PFSK-1 (cell line): ENCODE measurements around the gene HBA2.

ENCODE experiments used
- POLR2AphosphoS5 ChIP-seq: IDR thresholded peaks from 2 replicates; pipeline ENCODE4 v1.6.1; 2012; ENCODE audit warnings: low read depth, mild to moderate bottlenecking, control low read depth, low read length, moderate library complexity
- SIN3A ChIP-seq: IDR thresholded peaks from 2 replicates; pipeline ENCODE4 v1.6.1; 2012; ENCODE audit warnings: mild to moderate bottlenecking, low read length, moderate library complexity, borderline replicate concordance; ENCODE audit not compliant: insufficient read depth
- TAF1 ChIP-seq: IDR thresholded peaks from 2 replicates; pipeline ENCODE4 v1.6.1; 2012; ENCODE audit warnings: low read length, control low read depth, borderline replicate concordance; ENCODE audit not compliant: insufficient read depth
- TF ChIP-seq, protein P1 (sequence below), 2 experiments: IDR thresholded peaks; 2 replicates each; pipeline versions ENCODE4 v1.6.1 to v1.8.0; 2011 to 2012; ENCODE audit warnings: low read depth in 2 of 2, low read length in 2 of 2, control low read depth in 1 of 2, inconsistent platforms in 1 of 2, mild to moderate bottlenecking in 1 of 2, moderate library complexity in 1 of 2; ENCODE audit not compliant: insufficient read depth in 1 of 2

GRCh38 chr16:146646-147045, 26.0 kb upstream of the HBA2 start:
- TF ChIP-seq, protein P1, sequence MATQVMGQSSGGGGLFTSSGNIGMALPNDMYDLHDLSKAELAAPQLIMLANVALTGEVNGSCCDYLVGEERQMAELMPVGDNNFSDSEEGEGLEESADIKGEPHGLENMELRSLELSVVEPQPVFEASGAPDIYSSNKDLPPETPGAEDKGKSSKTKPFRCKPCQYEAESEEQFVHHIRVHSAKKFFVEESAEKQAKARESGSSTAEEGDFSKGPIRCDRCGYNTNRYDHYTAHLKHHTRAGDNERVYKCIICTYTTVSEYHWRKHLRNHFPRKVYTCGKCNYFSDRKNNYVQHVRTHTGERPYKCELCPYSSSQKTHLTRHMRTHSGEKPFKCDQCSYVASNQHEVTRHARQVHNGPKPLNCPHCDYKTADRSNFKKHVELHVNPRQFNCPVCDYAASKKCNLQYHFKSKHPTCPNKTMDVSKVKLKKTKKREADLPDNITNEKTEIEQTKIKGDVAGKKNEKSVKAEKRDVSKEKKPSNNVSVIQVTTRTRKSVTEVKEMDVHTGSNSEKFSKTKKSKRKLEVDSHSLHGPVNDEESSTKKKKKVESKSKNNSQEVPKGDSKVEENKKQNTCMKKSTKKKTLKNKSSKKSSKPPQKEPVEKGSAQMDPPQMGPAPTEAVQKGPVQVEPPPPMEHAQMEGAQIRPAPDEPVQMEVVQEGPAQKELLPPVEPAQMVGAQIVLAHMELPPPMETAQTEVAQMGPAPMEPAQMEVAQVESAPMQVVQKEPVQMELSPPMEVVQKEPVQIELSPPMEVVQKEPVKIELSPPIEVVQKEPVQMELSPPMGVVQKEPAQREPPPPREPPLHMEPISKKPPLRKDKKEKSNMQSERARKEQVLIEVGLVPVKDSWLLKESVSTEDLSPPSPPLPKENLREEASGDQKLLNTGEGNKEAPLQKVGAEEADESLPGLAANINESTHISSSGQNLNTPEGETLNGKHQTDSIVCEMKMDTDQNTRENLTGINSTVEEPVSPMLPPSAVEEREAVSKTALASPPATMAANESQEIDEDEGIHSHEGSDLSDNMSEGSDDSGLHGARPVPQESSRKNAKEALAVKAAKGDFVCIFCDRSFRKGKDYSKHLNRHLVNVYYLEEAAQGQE (IDR thresholded peaks at IDR 0.05; ENCODE audit: insufficient read depth in 1 of 2, low read depth in 2 of 2, low read length in 2 of 2) = no peak
- TF ChIP-seq TAF1 = no peak
- no peak for TF ChIP-seq POLR2AphosphoS5
- no peak for TF ChIP-seq SIN3A
